HepG2 (cell line): ENCODE data around the gene ZNF442. TPM values are rescaled to one million over a fixed set of nuclear protein-coding genes. Genes with fewer than 3 reads are reported as not detected.

Experiments
- EP300 ChIP-seq, 3 experiments: sonication (generic) in 1 of 3; formaldehyde crosslinking in 1 of 3; IDR thresholded peaks; 2 replicates each; pipeline versions ENCODE4 v1.5.1 to v1.6.1; 2011 to 2020; ENCODE audit warnings: low read depth in 2 of 3, low read length in 2 of 3, borderline replicate concordance in 1 of 3, improper control_type of control experiment in 1 of 3, mild to moderate bottlenecking in 1 of 3, missing genetic modification reagents in 1 of 3, moderate library complexity in 1 of 3
- SETDB1 ChIP-seq: sonication (generic); formaldehyde crosslinking; IDR thresholded peaks from 2 replicates; pipeline ENCODE4 v1.5.1; 2020; ENCODE audit warnings: missing genetic modification reagents, mild to moderate bottlenecking, borderline replicate concordance
- ZNF224 ChIP-seq: sonication (generic); formaldehyde crosslinking; IDR thresholded peaks from 2 replicates; pipeline ENCODE4 v1.5.0; 2020; ENCODE audit warnings: mild to moderate bottlenecking, missing genetic modification reagents
- polyA plus RNA-seq, 8 experiments: library from polyadenylated mRNA; depleted of rRNA in 3 of 8; stranded (reverse) in 7 of 8; unstranded in 1 of 8; fragments of >200 nt; fragmentation: Illumina TruSeq in 4 of 8; extraction: Trizol in 4 of 8; gene quantifications; 2 replicates each; pipeline versions ENCODE4 v1.2.1 to v1.2.3, GENCODE V29; 2011 to 2016; ENCODE audit warnings: low read depth in 4 of 8, missing spikeins in 1 of 8, mixed read lengths in 1 of 8; ENCODE audit not compliant: insufficient read depth in 1 of 8
- total RNA-seq, 5 experiments: library from RNA; depleted of rRNA; stranded (reverse); fragments of >200 nt; fragmentation: Illumina TruSeq; extraction: Trizol; gene quantifications; 2 replicates each; pipeline ENCODE4 v1.2.3, GENCODE V29; 2016; ENCODE audit warnings: low read depth in 1 of 5
- TF ChIP-seq, protein P1 (sequence below): sonication (generic); formaldehyde crosslinking; IDR thresholded peaks from 2 replicates; pipeline ENCODE4 v1.4.0; 2020; ENCODE audit warnings: missing genetic modification reagents
- TF ChIP-seq, protein P2 (sequence below): sonication (generic); formaldehyde crosslinking; IDR thresholded peaks from 2 replicates; pipeline ENCODE4 v1.4.0; 2020; ENCODE audit warnings: missing genetic modification reagents, borderline replicate concordance
- TF ChIP-seq, protein P3 (sequence below): sonication (generic); formaldehyde crosslinking; conservative IDR thresholded peaks from 2 replicates; pipeline ENCODE4 v1.4.0; 2020; ENCODE audit warnings: missing genetic modification reagents
- TF ChIP-seq, protein P4 (sequence below): sonication (generic); formaldehyde crosslinking; conservative IDR thresholded peaks from 2 replicates; pipeline ENCODE4 v1.4.0; 2020; ENCODE audit warnings: mild to moderate bottlenecking, missing genetic modification reagents, moderate library complexity

Gene ZNF442
- total and polyA plus RNA-seq, 2 of the 13 experiments (the other 11 are each of a cell fraction or from before 2014, with no cell fraction given), result 1.0 to 6.0 TPM

DNA sequence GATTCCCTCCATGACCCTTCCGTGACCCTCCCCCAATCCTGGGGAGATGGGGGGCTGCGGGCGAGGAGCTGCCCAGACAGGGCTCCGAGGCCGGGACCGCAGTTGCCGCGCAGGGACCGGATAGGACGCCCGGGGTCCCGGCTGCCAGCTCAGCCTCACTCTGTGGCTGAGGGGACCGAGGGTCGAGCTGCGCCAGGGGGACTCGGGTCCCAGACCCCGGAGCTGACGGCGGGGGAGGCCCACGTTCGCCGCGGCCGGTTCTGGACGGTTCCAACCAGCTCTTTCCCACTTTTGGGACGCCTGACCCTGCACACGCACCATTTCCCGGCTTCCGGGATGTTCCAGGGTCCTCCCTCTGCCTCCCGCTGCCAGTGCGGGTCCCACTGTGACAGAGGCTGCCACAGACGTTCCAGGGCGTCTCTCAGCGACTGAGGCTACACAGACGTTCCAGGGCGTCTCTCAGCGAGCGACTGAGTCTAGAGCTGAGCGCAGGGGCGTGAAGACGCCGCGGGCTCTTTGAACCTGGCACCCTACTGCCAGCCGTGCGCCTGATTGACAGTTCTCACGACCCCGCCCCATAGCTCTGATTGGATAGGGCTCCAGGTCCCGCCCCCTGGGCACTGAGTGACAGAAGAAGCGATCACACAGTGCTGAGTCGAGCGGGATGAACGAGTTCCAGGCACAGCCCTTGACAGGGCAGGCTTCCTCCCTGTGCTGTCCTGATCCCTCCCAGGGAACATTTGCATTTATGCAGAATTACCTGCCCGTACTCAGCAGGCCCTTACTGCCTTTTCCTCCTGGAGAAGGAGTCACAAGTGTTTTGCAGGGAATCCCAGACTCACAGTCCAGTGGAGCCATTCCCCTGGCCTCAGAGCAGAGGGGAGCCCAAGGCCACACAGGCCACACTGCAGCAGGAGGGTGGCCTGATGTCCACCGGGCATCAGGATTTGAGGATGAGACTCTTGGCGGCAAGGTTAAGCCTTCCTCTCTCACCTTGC lies 32.0 kb downstream of the ZNF442 start, which contains the start of gene ZNF563 (continued):
- TF ChIP-seq, protein P1, sequence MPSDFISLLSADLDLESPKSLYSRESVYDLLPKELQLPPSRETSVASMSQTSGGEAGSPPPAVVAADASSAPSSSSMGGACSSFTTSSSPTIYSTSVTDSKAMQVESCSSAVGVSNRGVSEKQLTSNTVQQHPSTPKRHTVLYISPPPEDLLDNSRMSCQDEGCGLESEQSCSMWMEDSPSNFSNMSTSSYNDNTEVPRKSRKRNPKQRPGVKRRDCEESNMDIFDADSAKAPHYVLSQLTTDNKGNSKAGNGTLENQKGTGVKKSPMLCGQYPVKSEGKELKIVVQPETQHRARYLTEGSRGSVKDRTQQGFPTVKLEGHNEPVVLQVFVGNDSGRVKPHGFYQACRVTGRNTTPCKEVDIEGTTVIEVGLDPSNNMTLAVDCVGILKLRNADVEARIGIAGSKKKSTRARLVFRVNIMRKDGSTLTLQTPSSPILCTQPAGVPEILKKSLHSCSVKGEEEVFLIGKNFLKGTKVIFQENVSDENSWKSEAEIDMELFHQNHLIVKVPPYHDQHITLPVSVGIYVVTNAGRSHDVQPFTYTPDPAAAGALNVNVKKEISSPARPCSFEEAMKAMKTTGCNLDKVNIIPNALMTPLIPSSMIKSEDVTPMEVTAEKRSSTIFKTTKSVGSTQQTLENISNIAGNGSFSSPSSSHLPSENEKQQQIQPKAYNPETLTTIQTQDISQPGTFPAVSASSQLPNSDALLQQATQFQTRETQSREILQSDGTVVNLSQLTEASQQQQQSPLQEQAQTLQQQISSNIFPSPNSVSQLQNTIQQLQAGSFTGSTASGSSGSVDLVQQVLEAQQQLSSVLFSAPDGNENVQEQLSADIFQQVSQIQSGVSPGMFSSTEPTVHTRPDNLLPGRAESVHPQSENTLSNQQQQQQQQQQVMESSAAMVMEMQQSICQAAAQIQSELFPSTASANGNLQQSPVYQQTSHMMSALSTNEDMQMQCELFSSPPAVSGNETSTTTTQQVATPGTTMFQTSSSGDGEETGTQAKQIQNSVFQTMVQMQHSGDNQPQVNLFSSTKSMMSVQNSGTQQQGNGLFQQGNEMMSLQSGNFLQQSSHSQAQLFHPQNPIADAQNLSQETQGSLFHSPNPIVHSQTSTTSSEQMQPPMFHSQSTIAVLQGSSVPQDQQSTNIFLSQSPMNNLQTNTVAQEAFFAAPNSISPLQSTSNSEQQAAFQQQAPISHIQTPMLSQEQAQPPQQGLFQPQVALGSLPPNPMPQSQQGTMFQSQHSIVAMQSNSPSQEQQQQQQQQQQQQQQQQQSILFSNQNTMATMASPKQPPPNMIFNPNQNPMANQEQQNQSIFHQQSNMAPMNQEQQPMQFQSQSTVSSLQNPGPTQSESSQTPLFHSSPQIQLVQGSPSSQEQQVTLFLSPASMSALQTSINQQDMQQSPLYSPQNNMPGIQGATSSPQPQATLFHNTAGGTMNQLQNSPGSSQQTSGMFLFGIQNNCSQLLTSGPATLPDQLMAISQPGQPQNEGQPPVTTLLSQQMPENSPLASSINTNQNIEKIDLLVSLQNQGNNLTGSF (CRISPR knock-in tag), result no peak; the same call in 1 of the 2 replicates
- no peak for TF ChIP-seq ZNF224 (CRISPR knock-in tag)
- TF ChIP-seq, protein P2, sequence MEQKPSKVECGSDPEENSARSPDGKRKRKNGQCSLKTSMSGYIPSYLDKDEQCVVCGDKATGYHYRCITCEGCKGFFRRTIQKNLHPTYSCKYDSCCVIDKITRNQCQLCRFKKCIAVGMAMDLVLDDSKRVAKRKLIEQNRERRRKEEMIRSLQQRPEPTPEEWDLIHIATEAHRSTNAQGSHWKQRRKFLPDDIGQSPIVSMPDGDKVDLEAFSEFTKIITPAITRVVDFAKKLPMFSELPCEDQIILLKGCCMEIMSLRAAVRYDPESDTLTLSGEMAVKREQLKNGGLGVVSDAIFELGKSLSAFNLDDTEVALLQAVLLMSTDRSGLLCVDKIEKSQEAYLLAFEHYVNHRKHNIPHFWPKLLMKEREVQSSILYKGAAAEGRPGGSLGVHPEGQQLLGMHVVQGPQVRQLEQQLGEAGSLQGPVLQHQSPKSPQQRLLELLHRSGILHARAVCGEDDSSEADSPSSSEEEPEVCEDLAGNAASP (CRISPR knock-in tag), result peak; percentile 42; the same call in 1 of the 2 replicates
- TF ChIP-seq, protein P3, sequence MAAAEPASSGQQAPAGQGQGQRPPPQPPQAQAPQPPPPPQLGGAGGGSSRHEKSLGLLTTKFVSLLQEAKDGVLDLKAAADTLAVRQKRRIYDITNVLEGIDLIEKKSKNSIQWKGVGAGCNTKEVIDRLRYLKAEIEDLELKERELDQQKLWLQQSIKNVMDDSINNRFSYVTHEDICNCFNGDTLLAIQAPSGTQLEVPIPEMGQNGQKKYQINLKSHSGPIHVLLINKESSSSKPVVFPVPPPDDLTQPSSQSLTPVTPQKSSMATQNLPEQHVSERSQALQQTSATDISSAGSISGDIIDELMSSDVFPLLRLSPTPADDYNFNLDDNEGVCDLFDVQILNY (CRISPR knock-in tag), result peak; percentile 72; the same call in 1 of the 2 replicates
- TF ChIP-seq SETDB1 (CRISPR knock-in tag), result no peak
- 0 out of 4 replicates have a peak, but pooled peaks of 1 of the 2 experiments have one; percentile 44 for TF ChIP-seq EP300 (IDR thresholded peaks at IDR 0.05; ENCODE audit: low read depth in 2 of 2, low read length in 2 of 2)
- TF ChIP-seq EP300 (CRISPR knock-in tag; IDR thresholded peaks at IDR 0.05; ENCODE audit: borderline replicate concordance), result no peak
- TF ChIP-seq, protein P4, sequence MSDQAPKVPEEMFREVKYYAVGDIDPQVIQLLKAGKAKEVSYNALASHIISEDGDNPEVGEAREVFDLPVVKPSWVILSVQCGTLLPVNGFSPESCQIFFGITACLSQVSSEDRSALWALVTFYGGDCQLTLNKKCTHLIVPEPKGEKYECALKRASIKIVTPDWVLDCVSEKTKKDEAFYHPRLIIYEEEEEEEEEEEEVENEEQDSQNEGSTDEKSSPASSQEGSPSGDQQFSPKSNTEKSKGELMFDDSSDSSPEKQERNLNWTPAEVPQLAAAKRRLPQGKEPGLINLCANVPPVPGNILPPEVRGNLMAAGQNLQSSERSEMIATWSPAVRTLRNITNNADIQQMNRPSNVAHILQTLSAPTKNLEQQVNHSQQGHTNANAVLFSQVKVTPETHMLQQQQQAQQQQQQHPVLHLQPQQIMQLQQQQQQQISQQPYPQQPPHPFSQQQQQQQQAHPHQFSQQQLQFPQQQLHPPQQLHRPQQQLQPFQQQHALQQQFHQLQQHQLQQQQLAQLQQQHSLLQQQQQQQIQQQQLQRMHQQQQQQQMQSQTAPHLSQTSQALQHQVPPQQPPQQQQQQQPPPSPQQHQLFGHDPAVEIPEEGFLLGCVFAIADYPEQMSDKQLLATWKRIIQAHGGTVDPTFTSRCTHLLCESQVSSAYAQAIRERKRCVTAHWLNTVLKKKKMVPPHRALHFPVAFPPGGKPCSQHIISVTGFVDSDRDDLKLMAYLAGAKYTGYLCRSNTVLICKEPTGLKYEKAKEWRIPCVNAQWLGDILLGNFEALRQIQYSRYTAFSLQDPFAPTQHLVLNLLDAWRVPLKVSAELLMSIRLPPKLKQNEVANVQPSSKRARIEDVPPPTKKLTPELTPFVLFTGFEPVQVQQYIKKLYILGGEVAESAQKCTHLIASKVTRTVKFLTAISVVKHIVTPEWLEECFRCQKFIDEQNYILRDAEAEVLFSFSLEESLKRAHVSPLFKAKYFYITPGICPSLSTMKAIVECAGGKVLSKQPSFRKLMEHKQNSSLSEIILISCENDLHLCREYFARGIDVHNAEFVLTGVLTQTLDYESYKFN (CRISPR knock-in tag), result 0 out of 2 replicates have a peak, but pooled peaks have one; percentile 8
